Neural cell (in vitro differentiated cells): Measurements from ENCODE around the gene KIFC1.

Source experiments
- CTCF ChIP-seq: fragments of 450-650 bp; IDR thresholded peaks from 2 replicates; pipeline ENCODE4 v1.5.1; 2014; ENCODE audit warnings: antibody characterized with exemption, mild to moderate bottlenecking, moderate library complexity; ENCODE audit not compliant: poor library complexity, severe bottlenecking
- EP300 ChIP-seq: fragments of 450-650 bp; conservative IDR thresholded peaks from 2 replicates; pipeline ENCODE4 v1.6.1; 2014; ENCODE audit warnings: antibody characterized with exemption, mild to moderate bottlenecking, moderate library complexity; ENCODE audit not compliant: poor library complexity, severe bottlenecking
- EZH2 ChIP-seq: fragments of 200-600, 300-800 bp; shearing (Covaris generic), sonication (generic); IDR thresholded peaks from 2 replicates; pipeline ENCODE4 v1.6.1; 2014; ENCODE audit warnings: antibody characterized with exemption, low read length, borderline replicate concordance, mild to moderate bottlenecking; ENCODE audit not compliant: insufficient read depth, poor library complexity, severe bottlenecking
- MXI1 ChIP-seq: fragments of 450-650 bp; conservative IDR thresholded peaks from 2 replicates; pipeline ENCODE4 v1.6.1; 2014; ENCODE audit warnings: antibody characterized with exemption, mild to moderate bottlenecking; ENCODE audit not compliant: poor library complexity, severe bottlenecking
- POLR2AphosphoS5 ChIP-seq: IDR thresholded peaks from 2 replicates; pipeline ENCODE4 v1.6.1; 2012
- RAD21 ChIP-seq: fragments of 450-650 bp; conservative IDR thresholded peaks from 2 replicates; pipeline ENCODE4 v1.6.1; 2014; ENCODE audit warnings: antibody characterized with exemption, mild to moderate bottlenecking, moderate library complexity
- REST ChIP-seq: IDR thresholded peaks from 2 replicates; pipeline ENCODE4 v1.6.1; 2012; ENCODE audit warnings: borderline replicate concordance
- SMC3 ChIP-seq: fragments of 450-650 bp; conservative IDR thresholded peaks from 2 replicates; pipeline ENCODE4 v1.6.1; 2014; ENCODE audit warnings: antibody characterized with exemption, mild to moderate bottlenecking, moderate library complexity; ENCODE audit not compliant: poor library complexity
- TAF1 ChIP-seq: IDR thresholded peaks from 2 replicates; pipeline ENCODE4 v1.6.1; 2012; ENCODE audit warnings: low read depth

- no peak for TF ChIP-seq CTCF
- no peak for TF ChIP-seq EZH2
- TF ChIP-seq POLR2AphosphoS5, result no peak
- no peak for TF ChIP-seq RAD21
- no peak for TF ChIP-seq MXI1
- no peak for TF ChIP-seq EP300
- no peak for TF ChIP-seq TAF1
- no peak for TF ChIP-seq SMC3
- no peak for TF ChIP-seq REST
Measured at GRCh38 chr6:33418690-33419291, 27.2 kb downstream of the KIFC1 start.
